Measurements from ENCODE around the gene RGS10.

DNA sequence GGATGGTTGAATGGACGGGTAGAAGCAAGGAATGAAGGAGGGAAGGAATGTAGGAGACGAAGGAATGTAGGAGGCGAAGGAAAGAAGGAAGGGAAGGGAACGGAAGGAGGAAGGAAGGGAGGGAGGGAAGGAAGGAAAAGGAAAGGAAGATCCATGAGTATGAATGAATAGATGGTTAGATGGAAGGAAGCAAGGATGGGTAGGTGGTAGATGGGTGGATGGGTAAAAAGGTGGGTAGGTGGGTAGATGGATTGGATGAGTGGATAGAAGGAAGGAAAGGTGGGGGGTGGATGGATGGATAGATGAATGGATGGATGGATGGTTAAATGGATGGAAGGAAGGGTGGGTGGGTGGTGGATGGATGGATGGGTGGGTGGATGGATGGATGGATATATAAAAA is 77.4 kb downstream of the RGS10 start:
- TF ChIP-seq, protein P1, sequence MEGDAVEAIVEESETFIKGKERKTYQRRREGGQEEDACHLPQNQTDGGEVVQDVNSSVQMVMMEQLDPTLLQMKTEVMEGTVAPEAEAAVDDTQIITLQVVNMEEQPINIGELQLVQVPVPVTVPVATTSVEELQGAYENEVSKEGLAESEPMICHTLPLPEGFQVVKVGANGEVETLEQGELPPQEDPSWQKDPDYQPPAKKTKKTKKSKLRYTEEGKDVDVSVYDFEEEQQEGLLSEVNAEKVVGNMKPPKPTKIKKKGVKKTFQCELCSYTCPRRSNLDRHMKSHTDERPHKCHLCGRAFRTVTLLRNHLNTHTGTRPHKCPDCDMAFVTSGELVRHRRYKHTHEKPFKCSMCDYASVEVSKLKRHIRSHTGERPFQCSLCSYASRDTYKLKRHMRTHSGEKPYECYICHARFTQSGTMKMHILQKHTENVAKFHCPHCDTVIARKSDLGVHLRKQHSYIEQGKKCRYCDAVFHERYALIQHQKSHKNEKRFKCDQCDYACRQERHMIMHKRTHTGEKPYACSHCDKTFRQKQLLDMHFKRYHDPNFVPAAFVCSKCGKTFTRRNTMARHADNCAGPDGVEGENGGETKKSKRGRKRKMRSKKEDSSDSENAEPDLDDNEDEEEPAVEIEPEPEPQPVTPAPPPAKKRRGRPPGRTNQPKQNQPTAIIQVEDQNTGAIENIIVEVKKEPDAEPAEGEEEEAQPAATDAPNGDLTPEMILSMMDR (conservative IDR thresholded peaks at IDR 0.05; ENCODE audit: low read depth in 2 of 2), result no peak
- TF ChIP-seq POLR2AphosphoS5 (IDR thresholded peaks at IDR 0.05; ENCODE audit: low read depth), result no peak
- no peak for TF ChIP-seq EZH2phosphoT487 (IDR thresholded peaks at IDR 0.05; ENCODE audit: unreplicated experiment)
- TF ChIP-seq, protein P2, sequence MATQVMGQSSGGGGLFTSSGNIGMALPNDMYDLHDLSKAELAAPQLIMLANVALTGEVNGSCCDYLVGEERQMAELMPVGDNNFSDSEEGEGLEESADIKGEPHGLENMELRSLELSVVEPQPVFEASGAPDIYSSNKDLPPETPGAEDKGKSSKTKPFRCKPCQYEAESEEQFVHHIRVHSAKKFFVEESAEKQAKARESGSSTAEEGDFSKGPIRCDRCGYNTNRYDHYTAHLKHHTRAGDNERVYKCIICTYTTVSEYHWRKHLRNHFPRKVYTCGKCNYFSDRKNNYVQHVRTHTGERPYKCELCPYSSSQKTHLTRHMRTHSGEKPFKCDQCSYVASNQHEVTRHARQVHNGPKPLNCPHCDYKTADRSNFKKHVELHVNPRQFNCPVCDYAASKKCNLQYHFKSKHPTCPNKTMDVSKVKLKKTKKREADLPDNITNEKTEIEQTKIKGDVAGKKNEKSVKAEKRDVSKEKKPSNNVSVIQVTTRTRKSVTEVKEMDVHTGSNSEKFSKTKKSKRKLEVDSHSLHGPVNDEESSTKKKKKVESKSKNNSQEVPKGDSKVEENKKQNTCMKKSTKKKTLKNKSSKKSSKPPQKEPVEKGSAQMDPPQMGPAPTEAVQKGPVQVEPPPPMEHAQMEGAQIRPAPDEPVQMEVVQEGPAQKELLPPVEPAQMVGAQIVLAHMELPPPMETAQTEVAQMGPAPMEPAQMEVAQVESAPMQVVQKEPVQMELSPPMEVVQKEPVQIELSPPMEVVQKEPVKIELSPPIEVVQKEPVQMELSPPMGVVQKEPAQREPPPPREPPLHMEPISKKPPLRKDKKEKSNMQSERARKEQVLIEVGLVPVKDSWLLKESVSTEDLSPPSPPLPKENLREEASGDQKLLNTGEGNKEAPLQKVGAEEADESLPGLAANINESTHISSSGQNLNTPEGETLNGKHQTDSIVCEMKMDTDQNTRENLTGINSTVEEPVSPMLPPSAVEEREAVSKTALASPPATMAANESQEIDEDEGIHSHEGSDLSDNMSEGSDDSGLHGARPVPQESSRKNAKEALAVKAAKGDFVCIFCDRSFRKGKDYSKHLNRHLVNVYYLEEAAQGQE (IDR thresholded peaks at IDR 0.05; ENCODE audit: unreplicated experiment), result no peak
- no peak for TF ChIP-seq EZH2 (IDR thresholded peaks at IDR 0.05; ENCODE audit: low read depth, unreplicated experiment)
- TF ChIP-seq, protein P3, sequence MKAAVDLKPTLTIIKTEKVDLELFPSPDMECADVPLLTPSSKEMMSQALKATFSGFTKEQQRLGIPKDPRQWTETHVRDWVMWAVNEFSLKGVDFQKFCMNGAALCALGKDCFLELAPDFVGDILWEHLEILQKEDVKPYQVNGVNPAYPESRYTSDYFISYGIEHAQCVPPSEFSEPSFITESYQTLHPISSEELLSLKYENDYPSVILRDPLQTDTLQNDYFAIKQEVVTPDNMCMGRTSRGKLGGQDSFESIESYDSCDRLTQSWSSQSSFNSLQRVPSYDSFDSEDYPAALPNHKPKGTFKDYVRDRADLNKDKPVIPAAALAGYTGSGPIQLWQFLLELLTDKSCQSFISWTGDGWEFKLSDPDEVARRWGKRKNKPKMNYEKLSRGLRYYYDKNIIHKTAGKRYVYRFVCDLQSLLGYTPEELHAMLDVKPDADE (IDR thresholded peaks at IDR 0.05), result no peak
